AG04449 (cell line): Measurements from ENCODE around the gene ZSWIM1.

Experiments
- CTCF ChIA-PET: fragments of 350-600 bp; formaldehyde crosslinking; extraction: SDS; loops from one replicate; lab custom pipeline; 2021; ENCODE audit warnings: antibody characterized with exemption; lab: Yijun Ruan, JAX
- POLR2A ChIA-PET: fragments of 400-600, 350-600 bp; formaldehyde crosslinking; extraction: SDS; loops from one replicate; lab custom pipeline; 2020; ENCODE audit warnings: antibody characterized with exemption, inconsistent platforms; lab: Yijun Ruan, JAX
- DNase-seq: peaks from one replicate; pipeline ENCODE4 v3.0.0-alpha.2; 2010; ENCODE audit warnings: low read depth, low spot score
- H3K4me3 ChIP-seq: 2 replicates; pipeline ENCODE4 v1.5.1; 2011; ENCODE audit warnings: low read depth, mild to moderate bottlenecking, control low read depth, low read length
- TF ChIP-seq, protein P1 (sequence below): IDR thresholded peaks from one replicate; pipeline ENCODE4 v1.5.1; 2011; ENCODE audit warnings: mild to moderate bottlenecking, moderate library complexity, low read length, control low read depth, inconsistent platforms; ENCODE audit not compliant: insufficient read depth; ENCODE audit errors: missing control alignments

The ZSWIM1 gene

DNA sequence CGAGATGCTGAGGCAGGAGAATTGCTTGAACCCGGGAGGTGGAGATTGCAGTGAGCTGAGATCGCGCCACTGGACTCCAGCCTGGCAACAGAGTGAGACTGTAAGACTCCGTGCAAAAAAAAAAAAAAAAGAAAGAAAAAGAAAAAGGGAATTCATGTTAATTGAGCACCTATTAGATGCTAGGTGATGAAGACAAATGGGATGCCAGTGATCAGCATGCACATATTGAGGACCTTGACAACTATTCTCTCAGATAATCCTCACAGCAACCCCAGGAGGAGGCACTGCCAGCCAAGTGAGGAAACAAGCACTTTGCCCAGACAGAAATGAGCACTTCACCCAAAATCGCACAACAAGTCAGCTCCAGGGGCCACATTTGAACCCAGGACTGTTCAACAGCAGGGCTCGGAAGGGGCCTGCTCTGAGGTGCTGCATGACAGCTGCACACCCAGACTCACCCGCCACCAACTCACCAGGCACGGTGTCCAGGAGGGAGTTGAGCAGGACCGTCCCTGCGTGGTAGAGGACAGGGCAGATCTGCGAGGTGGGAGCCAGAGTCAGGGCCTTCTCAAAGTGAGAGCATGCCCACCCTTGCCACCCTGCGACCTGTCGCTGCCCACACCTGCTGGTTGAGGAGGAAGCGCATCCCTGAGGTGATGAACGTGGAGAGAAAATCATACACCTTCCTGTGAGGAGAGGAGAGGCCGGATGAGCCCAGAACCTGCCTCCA, 26.4 kb downstream of the ZSWIM1 start:
- no peak for DNase-seq
- TF ChIP-seq, protein P1, sequence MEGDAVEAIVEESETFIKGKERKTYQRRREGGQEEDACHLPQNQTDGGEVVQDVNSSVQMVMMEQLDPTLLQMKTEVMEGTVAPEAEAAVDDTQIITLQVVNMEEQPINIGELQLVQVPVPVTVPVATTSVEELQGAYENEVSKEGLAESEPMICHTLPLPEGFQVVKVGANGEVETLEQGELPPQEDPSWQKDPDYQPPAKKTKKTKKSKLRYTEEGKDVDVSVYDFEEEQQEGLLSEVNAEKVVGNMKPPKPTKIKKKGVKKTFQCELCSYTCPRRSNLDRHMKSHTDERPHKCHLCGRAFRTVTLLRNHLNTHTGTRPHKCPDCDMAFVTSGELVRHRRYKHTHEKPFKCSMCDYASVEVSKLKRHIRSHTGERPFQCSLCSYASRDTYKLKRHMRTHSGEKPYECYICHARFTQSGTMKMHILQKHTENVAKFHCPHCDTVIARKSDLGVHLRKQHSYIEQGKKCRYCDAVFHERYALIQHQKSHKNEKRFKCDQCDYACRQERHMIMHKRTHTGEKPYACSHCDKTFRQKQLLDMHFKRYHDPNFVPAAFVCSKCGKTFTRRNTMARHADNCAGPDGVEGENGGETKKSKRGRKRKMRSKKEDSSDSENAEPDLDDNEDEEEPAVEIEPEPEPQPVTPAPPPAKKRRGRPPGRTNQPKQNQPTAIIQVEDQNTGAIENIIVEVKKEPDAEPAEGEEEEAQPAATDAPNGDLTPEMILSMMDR: no peak
- no peak overlapping the region for H3K4me3 ChIP-seq
- ChIA-PET CTCF (interaction anchor here (1.5 to 3.7 kb wide), 2 partner anchors 12 to 18 kb away, joined by 3 to 22 read pairs; partner anchors contain the start of genes CTSA and NEURL2), POLR2A (no interaction called here)

DNA sequence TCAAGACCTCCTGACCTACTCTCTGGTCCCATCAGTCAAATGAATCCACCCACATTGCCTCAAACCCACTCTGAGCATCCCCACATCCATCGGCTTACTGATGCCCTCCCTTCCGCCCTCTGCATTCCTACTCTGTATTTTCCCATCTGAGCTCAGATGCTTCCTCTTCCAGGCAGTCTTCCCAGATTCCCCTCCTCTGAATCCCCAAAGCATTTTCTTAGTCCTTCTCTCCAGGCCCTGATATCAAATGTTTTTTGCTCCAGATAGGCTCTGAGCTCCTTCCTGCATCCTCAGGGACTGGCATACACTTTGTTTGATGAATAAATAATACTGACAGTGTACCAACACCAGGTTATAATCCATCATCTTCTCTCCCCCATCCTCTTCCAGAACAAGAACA, 27.1 kb downstream of the ZSWIM1 start:
- no peak overlapping the region for H3K4me3 ChIP-seq
- no peak for DNase-seq
- CTCF ChIA-PET: interaction anchor here (1.4 to 3.7 kb wide), 4 partner anchors 9 to 19 kb away, joined by 3 to 22 read pairs (median 5); partner anchors contain the start of genes CTSA and NEURL2
- TF ChIP-seq, protein P1: no peak
- POLR2A ChIA-PET: no interaction called here

DNA sequence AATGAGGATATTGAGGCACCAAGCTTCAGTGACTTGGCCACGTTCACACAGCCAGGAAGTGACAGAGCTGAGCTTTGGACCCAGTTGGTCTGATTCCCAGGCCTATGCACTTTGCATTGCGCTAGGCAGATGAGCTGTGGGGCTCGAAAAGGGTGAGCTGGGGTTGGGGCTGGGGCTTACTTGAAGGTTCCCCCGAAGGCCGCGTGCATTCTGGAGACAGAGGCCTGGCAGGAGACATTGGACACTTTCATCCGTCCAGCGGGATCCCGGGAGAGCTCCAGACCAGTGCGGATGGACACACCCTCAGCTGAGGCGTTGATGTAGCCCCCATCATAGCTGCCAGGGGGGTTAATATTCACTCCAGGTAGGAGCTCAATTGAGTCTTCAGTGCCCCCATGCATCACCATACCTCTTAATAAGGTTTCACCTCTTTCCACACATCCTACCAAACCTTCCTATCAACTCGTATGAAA, 28.3 kb downstream of the ZSWIM1 start:
- no peak overlapping the region for H3K4me3 ChIP-seq
- POLR2A ChIA-PET: interaction anchor here (0.7 kb wide), 1 partner anchor 25 kb away, joined by 3 read pairs; the partner anchor contains the start of gene PCIF1
- CTCF ChIA-PET: interaction anchor here (1.0 to 3.7 kb wide), 5 partner anchors 10 to 20 kb away, joined by 3 to 22 read pairs (median 4); partner anchors contain the start of genes CTSA and NEURL2
- TF ChIP-seq, protein P1: no peak
- no peak for DNase-seq

DNA sequence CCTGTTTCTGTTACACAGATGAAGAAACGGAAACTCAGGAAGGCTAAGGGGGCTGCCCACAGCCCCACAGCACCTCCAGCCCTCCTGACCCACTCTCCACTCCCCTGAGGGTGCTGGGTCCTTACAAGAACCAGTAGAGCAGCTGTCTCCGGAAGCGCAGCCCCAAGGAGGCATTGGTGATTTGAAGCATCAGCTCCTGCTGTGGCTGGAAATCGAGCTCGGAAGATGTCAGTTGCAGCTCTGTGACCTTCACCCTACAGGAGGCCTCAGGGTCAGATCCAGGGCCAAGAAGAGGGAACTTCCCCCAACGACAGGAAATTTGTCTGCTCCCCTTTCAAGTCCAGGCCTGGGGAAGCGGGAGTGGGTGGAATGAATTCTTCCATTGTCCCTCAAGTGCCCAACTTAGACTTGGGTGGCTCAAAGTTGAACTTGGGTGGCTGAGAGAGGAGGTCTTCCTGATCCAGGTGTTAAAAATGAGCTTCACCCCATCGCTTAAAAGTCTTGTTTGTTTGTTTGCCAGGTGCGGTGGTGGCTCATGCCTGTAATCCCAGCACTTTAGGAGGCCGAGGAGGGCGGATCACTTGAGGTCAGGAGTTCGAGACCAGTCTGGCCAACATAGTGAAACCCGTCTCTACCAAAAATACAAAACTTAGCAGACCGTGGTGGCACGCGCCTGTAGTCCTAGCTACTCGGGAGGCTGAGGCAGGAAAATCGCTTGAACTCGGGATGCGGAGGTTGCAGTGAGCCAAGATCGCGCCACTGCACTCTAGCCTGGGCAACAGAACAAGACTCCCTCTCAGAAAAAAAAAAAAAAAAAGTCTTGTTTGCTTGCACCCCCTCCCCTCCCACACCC, 29.0 kb downstream of the ZSWIM1 start:
- H3K4me3 ChIP-seq: peak overlapping the region; percentile 23
- CTCF ChIA-PET: interaction anchor here (1.0 to 3.7 kb wide), 4 partner anchors 16 to 111 kb away, joined by 3 to 22 read pairs (median 6); partner anchors contain the start of genes CTSA and NEURL2
- TF ChIP-seq, protein P1: no peak
- no peak for DNase-seq
- POLR2A ChIA-PET: interaction anchor here (0.7 kb wide), 1 partner anchor 24 kb away, joined by 3 read pairs; the partner anchor contains the start of gene PCIF1

DNA sequence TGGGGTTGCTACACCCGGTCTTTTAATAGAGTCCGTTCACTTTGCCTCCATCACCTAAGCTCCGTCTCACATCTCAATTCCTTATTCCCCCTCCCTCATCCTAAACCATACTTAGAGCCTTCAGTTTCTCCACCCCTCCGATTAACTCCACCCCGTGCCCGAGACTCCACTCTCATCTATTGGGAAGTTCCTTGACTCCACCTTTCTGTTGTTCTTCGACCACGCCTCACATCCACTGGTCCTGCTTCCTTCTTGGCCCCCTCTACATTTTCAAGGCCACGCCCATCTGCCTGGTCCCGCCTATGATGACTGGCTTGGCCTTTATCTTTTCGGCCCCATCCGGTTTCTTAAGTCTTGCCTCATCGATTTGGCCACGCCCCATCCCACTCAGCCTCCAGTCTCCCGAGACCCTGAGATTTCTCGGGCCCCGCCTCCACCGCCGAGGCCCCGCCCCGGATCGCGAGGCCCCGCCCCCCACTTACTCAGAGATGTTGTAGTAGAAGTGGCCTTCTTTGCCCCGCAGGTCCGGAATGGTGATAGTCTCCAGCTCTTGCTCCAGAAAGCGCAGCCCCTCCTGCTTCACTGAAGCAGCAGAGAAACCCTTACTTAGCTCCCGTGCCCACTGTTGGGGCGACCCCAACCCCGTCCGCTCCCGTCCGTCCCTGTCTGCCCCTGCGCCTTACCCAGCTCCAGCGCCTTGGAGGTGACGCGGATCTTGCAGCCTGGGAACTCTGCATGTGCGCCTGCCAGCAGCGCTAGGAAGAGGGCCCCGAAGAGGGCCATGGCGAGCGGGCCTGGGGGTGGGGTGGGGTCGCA, 29.9 kb downstream of the ZSWIM1 start:
- H3K4me3 ChIP-seq: peak overlapping the region; percentile 57
- POLR2A ChIA-PET: interaction anchor here (0.8 to 0.9 kb wide), 2 partner anchors 20 to 23 kb away, joined by 3 read pairs; partner anchors contain the start of genes CTSA, NEURL2 and PCIF1
- CTCF ChIA-PET: interaction anchor here (1.0 to 3.7 kb wide), 3 partner anchors 17 to 112 kb away, joined by 3 to 22 read pairs (median 5); partner anchors contain the start of genes CTSA and NEURL2
- DNase-seq: peak; percentile 89
- TF ChIP-seq, protein P1: no peak
